ENCODE results near the gene LRGUK.
"Not testable (repeated sequence)": the region's sequence is repeated elsewhere in the genome, so short reads cannot be mapped to it uniquely, and the experiment has no call there.

LRGUK gene

DNA sequence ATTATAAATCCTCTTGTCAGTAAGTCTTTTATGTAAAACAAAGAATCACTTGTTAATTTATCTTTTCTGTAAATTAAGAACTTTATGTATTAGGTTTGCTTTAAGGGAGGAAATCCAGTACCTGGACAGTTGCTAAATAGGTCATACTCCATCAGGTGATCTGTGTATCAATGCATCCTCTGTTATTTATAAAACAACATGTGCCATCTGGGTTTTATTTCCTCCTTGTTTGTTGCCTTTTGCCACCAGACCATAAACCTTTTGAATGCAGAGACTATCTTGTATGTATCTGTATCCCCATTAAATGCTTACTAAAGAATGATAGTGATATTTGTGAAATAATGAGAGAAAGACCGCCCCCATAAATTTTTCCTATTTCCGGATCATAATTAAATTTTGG, 119.6 kb downstream of the LRGUK start:
- DNase-seq: no peak

DNA sequence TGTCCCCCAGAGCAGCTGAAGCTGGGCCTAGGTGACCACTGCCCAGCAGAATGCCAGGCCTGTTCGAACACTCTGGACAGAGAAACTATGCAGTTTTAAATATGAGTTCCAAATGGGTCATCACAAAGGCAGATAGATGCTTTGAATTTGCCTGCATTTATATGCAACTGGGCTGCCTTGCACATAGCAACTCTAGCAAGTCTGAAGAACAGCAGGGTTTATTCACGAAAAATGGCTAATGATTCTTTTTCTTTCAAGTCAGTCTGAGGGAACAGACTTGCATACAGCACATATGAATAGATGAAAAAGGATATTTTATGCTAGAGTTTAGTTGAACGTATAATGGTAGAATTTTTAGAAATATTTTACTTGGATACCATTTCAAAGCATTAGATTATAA, 121.1 kb downstream of the LRGUK start:
- DNase-seq: no peak

DNA sequence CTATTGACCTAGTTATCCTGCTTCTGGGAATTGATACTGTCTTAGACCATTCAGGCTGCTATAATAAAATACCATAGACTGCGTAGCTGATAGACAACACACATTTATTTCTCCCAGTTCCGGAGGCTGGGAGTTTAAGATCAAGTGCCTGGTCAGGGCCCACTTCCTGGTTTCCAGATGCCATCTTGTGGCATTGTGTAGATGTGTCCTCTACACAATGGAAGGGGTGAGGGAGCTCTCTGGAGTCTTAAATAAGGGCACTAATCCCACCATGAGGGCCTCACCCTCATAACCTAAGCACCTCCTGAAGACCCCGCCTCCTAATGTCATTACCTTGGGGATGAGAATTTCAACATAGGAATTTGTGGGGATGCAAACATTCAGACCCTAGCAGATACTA, 127.2 kb downstream of the LRGUK start:
- no peak for DNase-seq

DNA sequence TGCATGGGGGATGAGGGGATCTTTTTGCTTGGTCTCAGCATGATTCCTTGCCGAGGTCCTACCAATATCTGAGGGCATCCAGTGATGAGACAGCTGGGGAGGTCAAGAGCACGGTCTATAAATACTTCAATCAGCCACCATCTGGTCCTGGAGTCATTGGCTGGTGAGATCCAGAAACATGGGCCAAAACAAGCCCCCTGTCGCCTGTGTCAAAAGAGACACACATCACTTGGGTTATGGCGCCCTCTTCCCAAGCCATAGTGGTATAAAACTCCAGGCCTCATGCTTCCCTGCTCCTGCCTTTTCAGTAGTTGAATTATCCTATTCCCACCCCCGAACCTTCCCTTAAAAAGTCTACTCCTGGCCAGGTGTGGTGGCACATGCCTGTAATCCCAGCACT, 128.7 kb downstream of the LRGUK start:
- DNase-seq: no peak

DNA sequence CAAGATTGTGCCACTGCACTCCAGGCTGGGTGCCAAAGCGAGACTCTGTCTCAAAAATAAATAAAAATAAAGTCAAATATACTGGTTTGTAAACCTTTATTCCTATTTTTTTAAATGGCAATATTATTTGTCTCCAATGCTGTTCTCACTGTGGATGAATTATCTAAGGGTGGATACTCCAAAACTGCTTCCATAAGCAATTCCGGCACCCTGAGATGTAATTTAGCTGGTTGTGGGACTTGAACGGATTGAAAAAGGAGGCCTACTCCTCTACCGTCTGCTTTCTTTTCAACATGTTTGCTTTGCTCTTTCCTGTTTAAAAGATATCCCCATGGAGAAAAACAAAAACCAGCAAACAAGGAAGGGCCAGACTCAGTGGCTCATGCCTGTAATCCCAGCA, 135.2 kb downstream of the LRGUK start:
- DNase-seq: no peak

DNA sequence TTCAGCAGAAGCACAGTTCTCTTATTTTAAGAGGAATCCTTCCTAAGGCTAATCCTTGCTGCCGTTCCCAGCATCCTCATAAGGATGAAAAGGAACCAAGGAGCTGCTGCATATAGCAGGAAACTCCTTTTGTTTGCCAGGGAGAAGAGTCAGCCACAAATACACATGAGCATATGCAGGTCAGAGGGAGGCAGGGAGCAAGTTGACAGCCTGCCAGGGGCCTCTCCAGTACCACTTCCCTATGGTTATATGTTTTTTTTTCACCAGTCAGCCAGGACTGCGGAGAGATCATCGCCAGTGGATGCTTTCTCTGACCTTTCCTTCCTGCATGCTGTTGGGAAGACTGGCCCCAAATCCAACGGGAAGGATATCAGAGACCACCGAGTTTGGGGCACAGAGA, 149.8 kb downstream of the LRGUK start:
- DNase-seq: no peak

DNA sequence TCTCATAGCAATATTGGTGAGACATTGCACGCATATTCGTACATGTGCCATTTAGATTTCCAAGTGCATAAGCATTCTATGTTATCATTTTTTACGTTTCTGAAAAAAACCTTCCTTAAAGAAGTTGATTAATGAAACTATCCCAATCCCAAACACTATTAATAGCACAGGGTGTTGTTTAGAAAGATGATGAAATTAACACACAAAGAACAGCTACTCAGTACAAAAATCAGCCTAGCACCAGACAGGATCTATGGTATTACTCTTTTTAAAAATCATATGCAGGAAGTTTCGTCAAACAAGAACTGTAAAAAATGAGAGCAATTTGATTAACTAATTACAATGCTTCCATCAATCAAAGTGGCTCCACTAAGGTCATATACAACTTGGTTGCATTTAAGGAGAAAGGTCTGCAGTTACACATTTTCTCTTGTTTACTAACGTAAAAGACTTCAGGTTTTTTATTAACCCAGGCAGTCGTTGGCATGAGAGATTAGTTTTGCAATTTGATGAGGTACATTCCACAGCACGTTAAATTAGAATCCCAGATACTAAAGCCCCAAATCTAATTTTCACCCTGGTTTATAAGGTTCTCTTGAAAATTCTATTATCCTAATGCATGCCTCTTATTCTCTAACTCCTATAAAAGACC, 151.5 kb downstream of the LRGUK start:
- DNase-seq: no peak

DNA sequence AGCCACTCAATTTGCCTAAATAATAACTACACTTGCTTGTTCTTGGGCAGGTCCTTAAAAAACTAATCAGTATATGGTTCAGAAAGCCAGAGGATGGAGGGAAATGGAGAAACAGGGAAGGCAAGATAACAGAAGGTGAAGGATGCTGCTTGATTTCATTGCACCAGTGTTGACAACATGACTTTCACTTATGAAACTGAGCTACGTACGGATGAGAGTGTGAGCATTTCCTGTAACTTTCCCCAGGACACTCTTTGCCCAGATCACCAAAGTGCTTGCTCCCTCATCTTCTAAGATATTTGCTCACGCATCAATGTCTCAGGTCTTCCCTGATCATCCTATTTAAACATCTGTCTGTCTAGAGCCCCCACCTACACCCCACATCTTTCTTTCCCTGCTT, 152.2 kb downstream of the LRGUK start:
- DNase-seq: no peak

DNA sequence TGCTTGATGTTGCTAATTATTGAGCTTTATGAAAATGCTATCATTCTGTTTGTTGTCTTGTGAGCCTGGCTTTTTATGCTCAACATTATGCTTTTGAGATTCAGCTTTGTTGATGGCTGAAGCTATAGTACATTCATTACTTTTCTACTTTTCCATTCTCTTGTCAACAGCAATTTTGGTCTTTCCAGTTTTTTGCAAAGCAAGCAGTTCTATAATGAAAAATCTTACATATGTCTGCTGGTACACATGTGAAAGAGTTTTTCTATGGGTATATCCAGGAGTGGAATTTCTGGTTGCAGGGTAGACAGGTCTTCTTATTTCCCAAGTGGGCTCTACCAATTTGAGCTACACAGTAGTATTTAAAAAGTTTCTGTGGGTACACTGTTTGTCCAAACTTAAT, 152.8 kb downstream of the LRGUK start:
- no peak for DNase-seq

DNA sequence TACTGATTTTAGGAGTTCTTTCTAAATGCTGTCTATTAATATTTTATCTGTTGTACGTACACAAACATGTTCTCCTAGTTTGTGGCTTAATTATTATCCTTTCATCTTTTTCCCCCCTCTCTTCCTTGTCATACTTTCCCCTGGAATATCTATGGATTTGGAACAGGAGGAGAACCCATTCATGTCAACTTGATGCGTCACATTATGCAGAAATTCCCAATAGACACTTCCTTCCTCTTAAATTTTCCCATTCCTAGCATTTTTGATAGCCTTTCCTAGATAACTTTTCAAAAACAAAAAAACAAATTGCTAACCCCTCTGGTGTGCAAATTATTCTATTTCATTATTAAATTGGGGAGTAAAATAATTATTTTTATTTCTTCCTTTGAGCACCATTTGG, 153.4 kb downstream of the LRGUK start:
- DNase-seq: no peak

DNA sequence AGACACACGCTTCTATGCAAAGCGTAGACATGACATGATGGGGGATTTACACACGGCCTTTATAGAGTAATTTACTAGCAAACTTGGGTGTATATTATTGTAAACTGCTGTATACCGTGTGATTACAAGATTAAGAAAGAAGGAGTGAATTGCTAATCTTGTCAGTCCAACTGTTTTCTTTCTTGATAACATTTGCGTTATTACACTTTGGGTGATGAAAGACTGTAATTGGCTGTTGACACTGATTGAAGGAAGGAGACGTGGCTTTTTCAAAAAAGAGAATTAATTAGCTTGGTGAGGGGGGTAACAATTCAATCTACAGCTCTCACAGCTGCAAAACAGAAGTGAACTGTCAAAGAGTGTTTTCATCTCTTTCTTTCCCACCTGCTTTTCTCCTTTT, 156.9 kb downstream of the LRGUK start:
- no peak for DNase-seq

DNA sequence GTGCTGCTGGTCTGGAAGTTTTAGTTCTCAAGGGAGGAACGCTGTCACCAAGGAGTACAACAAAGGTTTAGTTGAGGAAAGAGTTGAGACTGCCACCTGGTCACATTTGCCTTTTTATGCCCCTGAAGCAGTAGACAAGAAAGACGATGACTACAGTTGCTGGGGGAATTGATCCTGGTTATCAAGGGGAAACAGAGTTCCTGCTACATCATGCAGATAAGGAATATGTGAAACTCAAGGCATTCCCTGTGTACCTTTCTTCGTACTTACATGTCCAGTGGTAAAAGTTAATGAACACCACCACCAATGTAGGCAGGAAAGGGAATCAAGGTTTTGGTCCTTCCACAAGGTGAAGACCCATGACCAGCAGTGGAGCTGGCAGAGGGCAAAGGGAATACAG, 157.8 kb downstream of the LRGUK start:
- no peak for DNase-seq

DNA sequence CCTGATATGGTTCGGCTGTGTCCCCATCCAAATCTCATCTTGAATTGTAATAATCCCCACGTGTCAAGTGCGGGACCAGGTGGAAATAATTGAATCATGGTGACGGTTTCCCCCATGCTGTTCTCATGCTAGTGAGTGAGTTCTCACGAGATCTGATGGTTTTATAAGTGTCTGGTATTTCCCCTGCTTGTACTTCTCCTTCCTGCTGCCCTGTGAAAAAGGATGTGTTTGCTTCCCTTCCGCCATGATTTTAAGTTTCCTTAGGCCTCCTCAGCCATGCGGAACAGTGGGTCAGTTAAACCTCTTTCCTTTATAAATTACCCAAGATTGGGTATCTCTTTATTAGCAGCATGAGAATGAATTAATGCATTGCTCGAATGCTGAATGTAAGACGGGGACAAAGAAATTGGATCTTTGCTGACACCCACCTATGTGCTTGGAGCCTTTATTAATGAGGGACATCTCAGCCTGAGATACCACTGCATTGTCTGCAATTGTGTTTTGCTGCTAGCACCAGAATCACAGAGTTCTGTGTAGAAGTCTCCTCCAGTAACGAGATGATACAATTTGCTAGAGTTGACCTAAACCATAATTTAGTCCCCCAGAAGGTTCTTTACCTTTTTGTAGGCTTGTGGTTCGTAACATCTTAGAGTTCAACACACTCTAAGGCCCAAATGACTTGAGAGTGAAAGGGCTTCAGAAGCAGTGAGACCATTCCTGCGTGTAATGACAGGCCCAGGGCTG, 160.9 kb downstream of the LRGUK start:
- DNase-seq: no peak

DNA sequence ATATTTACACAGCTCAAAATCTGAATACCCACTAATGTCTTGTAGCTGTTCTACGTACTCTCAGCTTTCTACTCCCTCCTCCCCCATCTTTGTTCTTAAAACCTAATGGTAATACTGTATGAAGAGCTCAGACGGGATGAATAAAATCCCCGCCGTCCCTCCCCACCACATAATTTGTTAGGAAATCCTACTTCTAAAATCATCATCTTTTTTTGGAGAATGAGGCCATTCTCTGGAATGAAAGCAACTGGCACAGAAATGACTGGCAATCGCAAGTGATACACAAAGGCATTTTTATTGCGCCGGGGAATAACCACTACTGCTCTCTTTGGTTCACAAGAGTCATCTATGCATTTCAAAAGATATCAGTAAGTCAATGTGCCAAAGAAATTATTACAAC, 162.3 kb downstream of the LRGUK start:
- DNase-seq: no peak

DNA sequence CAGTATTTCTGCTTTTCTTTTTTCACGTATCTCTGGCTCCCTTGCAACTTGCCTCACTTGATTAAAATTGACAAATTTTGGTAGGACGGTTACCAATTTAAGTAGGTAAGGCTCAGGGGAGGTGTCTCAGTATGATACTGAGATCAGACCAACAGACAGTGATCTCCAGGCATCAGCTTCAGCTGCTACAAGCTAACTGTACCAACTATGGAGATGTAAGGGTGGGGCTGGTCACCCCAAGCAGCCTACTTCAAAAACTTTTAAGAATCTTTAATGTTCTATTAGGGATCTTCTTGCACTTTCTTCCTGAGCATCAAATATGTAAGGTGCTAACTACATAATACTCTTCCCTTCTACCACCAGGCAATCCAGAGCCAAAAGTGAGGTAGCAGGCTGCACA, 162.7 kb downstream of the LRGUK start:
- no peak for DNase-seq

DNA sequence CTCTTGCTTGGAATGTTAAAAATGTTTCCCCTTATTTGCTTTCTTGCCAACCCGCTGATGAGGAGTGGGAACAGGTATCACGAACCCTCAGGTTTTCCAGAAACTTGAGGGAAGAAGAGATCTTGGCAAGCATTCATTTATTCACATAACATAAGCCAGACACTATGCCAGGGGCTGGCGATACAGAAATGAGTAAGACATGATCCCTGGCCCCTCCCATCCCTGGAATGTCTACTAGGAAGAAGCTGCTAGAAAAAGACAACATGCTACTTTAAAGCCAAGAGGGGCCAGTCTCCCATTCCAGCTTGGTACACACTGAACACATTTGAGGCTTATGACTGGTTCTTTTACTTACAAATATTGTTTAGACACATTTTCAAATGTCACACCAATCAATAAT, 163.1 kb downstream of the LRGUK start:
- DNase-seq: no peak

DNA sequence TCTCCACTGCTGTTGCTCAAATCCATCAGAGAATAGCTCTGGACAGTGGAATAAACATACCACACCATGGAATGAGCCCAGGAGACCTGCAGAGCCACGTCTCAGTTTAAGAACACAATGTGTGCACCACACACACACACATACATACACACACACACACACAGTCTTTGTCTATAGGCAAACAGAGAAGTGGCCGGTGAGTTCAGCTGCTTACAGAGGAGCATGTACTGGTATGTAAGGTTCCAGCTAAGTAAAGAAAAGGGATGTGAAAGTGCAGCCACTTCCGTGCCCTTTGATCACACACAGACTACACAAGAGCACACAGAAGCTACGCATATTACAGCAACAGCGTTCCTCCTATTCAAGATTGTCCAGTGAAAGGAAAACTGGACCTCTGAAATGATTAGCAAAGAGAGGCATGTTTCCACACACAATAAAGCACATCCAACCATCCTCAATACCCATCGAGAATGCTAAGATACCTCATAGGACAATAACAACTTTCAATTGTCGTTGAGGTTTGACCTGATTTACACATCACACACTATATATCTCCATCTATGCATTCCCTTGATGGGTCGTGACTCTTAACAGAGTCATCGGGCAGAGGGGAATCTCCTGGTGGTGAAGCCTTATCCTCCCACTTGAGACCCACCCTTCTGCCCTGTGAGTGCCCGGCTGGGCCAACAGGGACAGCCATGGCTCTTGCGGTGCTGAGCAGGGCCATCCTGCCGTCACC, 166.0 kb downstream of the LRGUK start:
- no peak for DNase-seq

DNA sequence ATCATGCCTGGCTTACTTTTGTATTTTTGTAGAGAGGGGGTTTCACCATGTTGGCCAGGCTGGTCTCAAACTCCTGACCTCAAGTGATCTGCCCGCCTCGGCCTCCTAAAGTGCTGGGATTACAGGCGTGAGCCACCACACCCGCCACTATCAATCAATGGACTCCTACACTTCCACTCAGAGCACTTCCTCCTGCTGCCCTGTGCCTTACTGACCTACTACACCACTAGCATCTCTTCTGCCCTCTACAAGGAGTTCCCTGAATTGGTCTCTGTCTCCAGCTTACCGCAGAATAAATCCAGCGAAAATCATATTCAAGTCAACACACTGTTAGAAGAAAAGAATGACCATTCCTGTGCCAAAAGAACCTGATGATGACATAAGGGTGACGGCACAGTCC, 168.8 kb downstream of the LRGUK start:
- DNase-seq: not testable (repeated sequence)

DNA sequence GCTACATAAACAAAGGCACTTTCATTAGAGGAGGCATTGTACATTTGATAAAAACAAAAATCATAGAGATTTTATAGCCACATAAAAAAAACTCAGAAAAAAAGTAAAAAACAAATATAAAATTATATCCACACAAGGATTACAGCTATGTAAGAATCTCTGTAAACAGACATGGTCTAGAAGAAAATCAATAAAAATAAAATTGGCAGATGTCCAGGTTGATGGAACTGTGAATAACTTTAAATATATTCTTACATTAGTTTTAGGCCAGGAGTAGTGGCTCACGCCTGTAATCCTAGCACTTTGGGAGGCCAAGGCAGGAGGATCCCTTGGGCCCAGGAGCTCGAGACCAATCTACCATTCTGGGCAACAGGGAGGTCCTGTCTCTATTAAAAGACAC, 170.3 kb downstream of the LRGUK start:
- DNase-seq: no peak

DNA sequence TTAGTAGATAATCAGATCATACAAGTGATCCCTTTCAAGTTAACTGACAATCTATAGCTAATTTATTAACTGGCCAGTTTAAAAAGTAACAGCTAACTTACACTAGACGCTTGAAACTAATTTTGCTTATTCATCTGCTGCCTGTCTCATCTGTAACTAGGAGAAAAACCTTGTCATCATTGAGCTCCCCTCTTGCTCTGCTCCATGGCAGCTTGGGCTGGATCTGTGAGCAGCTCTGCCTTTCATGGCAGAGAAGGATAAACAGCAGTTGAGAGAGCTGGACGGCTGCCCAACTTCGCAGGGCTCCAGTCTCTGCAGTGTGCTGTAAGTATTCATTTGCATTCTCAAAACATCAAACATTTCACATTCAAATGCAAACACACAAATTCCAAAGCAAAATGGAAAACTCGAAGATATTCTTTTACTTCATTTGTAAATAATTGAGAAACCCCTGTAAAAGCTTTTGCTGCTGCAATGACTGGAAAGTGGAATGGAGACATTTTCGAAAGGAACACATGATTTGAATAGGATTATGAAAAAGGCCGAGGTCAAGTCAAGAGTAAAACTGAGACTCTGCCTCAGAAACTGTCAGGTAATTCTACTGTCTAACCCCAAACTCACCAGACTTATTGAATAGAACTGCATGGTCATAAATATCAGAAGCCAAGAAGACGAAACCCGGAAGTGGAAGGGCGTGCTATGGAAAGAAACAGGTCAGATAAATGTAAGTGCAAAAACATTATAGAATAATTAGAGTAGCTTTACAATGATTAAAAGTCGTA, 172.0 kb downstream of the LRGUK start:
- DNase-seq: no peak

DNA sequence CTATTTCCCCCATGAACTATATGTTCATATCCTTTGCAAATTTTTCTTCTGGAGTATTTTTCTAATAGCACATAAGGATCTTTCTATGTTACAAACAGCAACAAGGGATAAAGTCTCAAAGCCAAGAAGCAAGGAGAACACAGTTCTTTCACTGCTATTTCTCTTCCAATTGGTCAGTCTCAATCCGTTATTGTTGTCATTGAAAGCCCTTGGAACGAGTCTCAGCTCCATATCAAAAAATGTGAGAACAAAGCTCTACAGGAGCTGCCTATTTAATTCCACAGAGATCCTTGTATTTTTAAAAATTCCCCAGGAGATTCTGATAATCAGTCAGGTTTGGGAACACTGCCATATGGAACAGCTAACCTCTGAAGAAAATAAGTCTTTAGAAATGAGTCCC, 173.8 kb downstream of the LRGUK start:
- DNase-seq: no peak

DNA sequence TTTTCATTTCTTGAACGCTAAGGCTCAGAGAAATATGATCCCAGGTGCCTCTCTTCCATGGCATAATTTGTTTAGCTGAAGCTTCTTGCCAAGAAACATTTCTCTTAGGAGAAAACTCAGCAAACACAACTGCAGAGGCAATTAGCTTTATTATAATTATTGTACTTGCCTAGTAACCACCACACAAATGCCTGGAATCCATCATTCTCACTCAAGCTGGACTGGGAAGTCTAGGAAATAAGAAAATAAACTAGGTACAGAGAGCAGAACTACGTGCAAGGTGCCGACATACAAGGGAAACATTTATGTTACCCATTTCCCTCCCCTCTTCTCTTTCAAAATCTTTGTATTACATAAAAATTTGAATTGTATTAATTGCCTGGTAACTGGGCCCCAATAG, 174.5 kb downstream of the LRGUK start:
- no peak for DNase-seq

DNA sequence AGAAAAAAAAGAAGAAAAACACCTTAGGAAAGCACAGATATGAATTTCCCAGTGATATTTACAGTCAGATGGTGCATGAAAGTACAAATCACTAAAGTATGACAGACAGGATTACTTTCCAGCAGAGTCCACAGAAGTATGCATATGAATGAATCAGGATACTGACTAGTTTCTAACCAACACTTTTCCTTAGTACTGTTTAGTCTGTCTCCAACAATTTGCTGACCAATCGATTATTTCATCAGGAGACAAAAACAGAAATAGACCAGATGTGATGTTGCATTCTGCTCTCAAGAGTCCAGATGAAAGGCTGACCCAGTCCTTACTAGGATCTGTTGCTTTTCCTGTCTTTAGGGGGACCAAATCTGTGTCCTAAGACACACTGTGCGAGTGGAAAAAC, 175.0 kb downstream of the LRGUK start:
- DNase-seq: no peak

DNA sequence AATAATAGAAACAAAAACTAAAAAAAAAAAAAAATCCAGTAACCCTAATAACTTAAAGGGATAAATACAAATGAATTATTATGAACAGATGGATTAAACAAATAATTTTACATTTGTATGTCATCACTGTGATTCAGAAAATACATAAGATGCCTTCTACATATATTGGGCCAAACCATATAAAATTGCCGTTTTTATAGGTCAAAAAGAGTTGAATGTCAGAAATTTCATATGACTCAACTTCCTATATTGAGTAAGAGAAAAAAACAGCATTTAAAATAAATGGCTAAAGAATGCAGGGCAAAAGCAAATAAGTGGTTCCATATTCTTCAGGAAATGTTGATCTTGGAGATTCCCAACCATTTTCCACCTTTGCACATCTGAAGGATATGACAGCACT, 180.2 kb downstream of the LRGUK start:
- no peak for DNase-seq

All from GDM1 (cell line).